Measurements from ENCODE around the gene COX17. TPM values are rescaled to one million over a fixed set of nuclear protein-coding genes. Genes with fewer than 3 reads are reported as not detected.

Gene COX17
- total RNA-seq, 1 donor from 2014 or later: 35.4 TPM

GRCh38 chr3:119642746-119643473 lies 34.3 kb downstream of the COX17 start:
- no peaks in the 10 kb centered on the region for H3K9me3 Mint-ChIP-seq (ENCODE audit: low read depth)
- no peaks in the 10 kb centered on the region for H3K27me3 Mint-ChIP-seq
- H3K36me3 Mint-ChIP-seq (ENCODE audit: insufficient read depth): peaks cover 7% of the 10 kb centered on the region
- H3K4me1 Mint-ChIP-seq (ENCODE audit: low read depth): no peaks in the 10 kb centered on the region
- no peak for DNase-seq (ENCODE audit: low spot score, unreplicated experiment)
- H3K4me3 Mint-ChIP-seq (ENCODE audit: low read depth): no peak overlapping the region
- TF ChIP-seq CTCF (IDR thresholded peaks at IDR 0.05; ENCODE audit: unreplicated experiment): no peak
- no peak overlapping the region for H3K27ac Mint-ChIP-seq

GRCh38 chr3:119641416-119641815 lies 35.8 kb downstream of the COX17 start:
- Mint-ChIP-seq H3K27ac (no peak overlapping the region), H3K9me3 (ENCODE audit: low read depth) (no peaks in the 10 kb centered on the region), H3K36me3 (ENCODE audit: insufficient read depth) (peaks cover 5% of the 10 kb centered on the region), H3K27me3 (no peaks in the 10 kb centered on the region), H3K4me3 (ENCODE audit: low read depth) (no peak overlapping the region), H3K4me1 (ENCODE audit: low read depth) (no peaks in the 10 kb centered on the region)
- TF ChIP-seq CTCF (IDR thresholded peaks at IDR 0.05; ENCODE audit: unreplicated experiment): no peak
- no peak for DNase-seq (ENCODE audit: low spot score, unreplicated experiment)

GRCh38 chr3:119639494-119640350 lies 37.5 kb downstream of the COX17 start:
- H3K27ac Mint-ChIP-seq: no peak overlapping the region
- no peak for TF ChIP-seq CTCF (IDR thresholded peaks at IDR 0.05; ENCODE audit: unreplicated experiment)
- no peaks in the 10 kb centered on the region for H3K4me1 Mint-ChIP-seq (ENCODE audit: low read depth)
- H3K9me3 Mint-ChIP-seq (ENCODE audit: low read depth): no peaks in the 10 kb centered on the region
- no peak overlapping the region for H3K4me3 Mint-ChIP-seq (ENCODE audit: low read depth)
- no peaks in the 10 kb centered on the region for H3K27me3 Mint-ChIP-seq
- peaks cover 2% of the 10 kb centered on the region for H3K36me3 Mint-ChIP-seq (ENCODE audit: insufficient read depth)
- no peak for DNase-seq (ENCODE audit: low spot score, unreplicated experiment)

- TF ChIP-seq CTCF (IDR thresholded peaks at IDR 0.05; ENCODE audit: unreplicated experiment): no peak
- no peak overlapping the region for H3K27ac Mint-ChIP-seq
- no peak for DNase-seq (ENCODE audit: low spot score, unreplicated experiment)
- peaks cover 2% of the 10 kb centered on the region for H3K36me3 Mint-ChIP-seq (ENCODE audit: insufficient read depth)
- H3K9me3 Mint-ChIP-seq (ENCODE audit: low read depth): no peaks in the 10 kb centered on the region
- H3K4me3 Mint-ChIP-seq (ENCODE audit: low read depth): no peak overlapping the region
- H3K27me3 Mint-ChIP-seq: no peaks in the 10 kb centered on the region
- no peaks in the 10 kb centered on the region for H3K4me1 Mint-ChIP-seq (ENCODE audit: low read depth)
These were observed 39.3 kb downstream of the COX17 start for GRCh38 chr3:119637679-119638477.
